Mononuclear cell (primary cell): ENCODE results near the gene ATG2B. TPM values are rescaled to one million over a fixed set of nuclear protein-coding genes. Genes with fewer than 3 reads are reported as not detected.

Experiments used
- total RNA-seq: library from RNA; depleted of rRNA; stranded (reverse); fragments of >200 nt; gene quantifications from one replicate; pipeline ENCODE4 v1.2.3, GENCODE V29; 2012

Gene ATG2B
- total RNA-seq, 1 donor = 29.8 TPM

Other genes with a start within 250 kb of the ATG2B start
- gene BDKRB2, start 158.5 kb downstream of the ATG2B start, total RNA-seq = under 0.01 TPM
- 0.10 TPM for gene BDKRB1, start 107.1 kb downstream of the ATG2B start, total RNA-seq
- gene GSKIP, start 185 bp upstream of the ATG2B start, total RNA-seq = 11.6 TPM
- 0.52 TPM for gene AK7, start 28.8 kb upstream of the ATG2B start, total RNA-seq
- 168 TPM for gene PAPOLA, start 139.0 kb upstream of the ATG2B start, total RNA-seq